ENCODE measurements around the gene F3. TPM values are rescaled to one million over a fixed set of nuclear protein-coding genes. Genes with fewer than 3 reads are reported as not detected.

The F3 gene
- total and polyA plus RNA-seq, 10 donors, result 1.1 to 12.4 (median 4.8) TPM

- 72 to 84% (median 78%) methylated on average over 3 of the region's 3 CpGs for WGBS, 5 donors
Observed at GRCh38 chr1:94532077-94532476, 9.5 kb downstream of the F3 start.

DNA sequence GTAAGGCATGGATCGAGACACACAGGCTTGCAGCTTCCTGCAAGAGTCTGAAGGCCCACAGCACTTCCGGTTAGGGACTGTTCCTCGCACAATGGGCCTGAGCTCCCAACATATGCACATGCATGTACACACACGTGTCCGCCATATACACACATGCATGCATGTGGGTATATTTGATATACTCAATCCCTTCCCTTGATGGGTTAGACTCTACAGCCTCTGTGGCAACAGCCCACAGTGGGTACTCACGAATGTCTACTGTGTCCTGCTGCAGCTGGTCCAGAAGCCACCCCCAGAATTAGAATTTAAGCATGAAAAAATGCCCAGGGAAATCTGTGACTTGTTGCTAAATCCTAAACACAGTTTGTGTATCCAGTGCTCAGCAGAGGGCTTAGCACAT, 9.9 kb downstream of the F3 start:
- Histone ChIP-seq H3K27ac (no peak overlapping the region), H3K4me3 (no peak overlapping the region), H3K4me1 (peaks cover 0 to 3% (median 0%) of the 10 kb centered on the region in 6 donors), H3K27me3 (replicated peaks in 1 of 7) (no peaks in the 10 kb centered on the region), H3K9me3 (no peaks in the 10 kb centered on the region), H3K36me3 (peaks cover 0 to 19% (median 0%) of the 10 kb centered on the region in 6 donors)
- WGBS, 5 donors, result 81 to 94% (median 86%) methylated on average over 6 of the region's 6 CpGs
- DNase-seq, result no peak
- intact Hi-C loops (cut with DNase I; ENCODE audit: low total_unique reads), result no loop called here
- TF ChIP-seq POLR2A (IDR thresholded peaks at IDR 0.05) (no peak), POLR2AphosphoS5 (IDR thresholded peaks at IDR 0.05) (no peak)
- TF ChIP-seq, protein P1, sequence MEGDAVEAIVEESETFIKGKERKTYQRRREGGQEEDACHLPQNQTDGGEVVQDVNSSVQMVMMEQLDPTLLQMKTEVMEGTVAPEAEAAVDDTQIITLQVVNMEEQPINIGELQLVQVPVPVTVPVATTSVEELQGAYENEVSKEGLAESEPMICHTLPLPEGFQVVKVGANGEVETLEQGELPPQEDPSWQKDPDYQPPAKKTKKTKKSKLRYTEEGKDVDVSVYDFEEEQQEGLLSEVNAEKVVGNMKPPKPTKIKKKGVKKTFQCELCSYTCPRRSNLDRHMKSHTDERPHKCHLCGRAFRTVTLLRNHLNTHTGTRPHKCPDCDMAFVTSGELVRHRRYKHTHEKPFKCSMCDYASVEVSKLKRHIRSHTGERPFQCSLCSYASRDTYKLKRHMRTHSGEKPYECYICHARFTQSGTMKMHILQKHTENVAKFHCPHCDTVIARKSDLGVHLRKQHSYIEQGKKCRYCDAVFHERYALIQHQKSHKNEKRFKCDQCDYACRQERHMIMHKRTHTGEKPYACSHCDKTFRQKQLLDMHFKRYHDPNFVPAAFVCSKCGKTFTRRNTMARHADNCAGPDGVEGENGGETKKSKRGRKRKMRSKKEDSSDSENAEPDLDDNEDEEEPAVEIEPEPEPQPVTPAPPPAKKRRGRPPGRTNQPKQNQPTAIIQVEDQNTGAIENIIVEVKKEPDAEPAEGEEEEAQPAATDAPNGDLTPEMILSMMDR (IDR thresholded peaks at IDR 0.05 in 8 of 11, conservative IDR thresholded peaks at IDR 0.05 in 3 of 11), result no peak

More at GRCh38 chr1:94532077-94532476, 9.5 kb downstream of the F3 start:
- H3K9me3 ChIP-seq, result no peaks in the 10 kb centered on the region
- TF ChIP-seq POLR2A (IDR thresholded peaks at IDR 0.05) (no peak), POLR2AphosphoS5 (IDR thresholded peaks at IDR 0.05) (no peak)
- TF ChIP-seq, protein P1 (IDR thresholded peaks at IDR 0.05 in 8 of 11, conservative IDR thresholded peaks at IDR 0.05 in 3 of 11), result peak in 1 of 11 experiments; percentile 10
- H3K4me1 ChIP-seq, result peaks cover 0 to 3% (median 0%) of the 10 kb centered on the region in 6 donors
- intact Hi-C loops (cut with DNase I; ENCODE audit: low total_unique reads), result no loop called here
- peak overlapping the region in 2 of 8 donors; percentile 4 to 8 for H3K27ac ChIP-seq
- no peak for DNase-seq
- H3K27me3 ChIP-seq (replicated peaks in 1 of 7), result no peaks in the 10 kb centered on the region
- no peak overlapping the region for H3K4me3 ChIP-seq
- H3K36me3 ChIP-seq, result peaks cover 0 to 19% (median 0%) of the 10 kb centered on the region in 6 donors

DNA sequence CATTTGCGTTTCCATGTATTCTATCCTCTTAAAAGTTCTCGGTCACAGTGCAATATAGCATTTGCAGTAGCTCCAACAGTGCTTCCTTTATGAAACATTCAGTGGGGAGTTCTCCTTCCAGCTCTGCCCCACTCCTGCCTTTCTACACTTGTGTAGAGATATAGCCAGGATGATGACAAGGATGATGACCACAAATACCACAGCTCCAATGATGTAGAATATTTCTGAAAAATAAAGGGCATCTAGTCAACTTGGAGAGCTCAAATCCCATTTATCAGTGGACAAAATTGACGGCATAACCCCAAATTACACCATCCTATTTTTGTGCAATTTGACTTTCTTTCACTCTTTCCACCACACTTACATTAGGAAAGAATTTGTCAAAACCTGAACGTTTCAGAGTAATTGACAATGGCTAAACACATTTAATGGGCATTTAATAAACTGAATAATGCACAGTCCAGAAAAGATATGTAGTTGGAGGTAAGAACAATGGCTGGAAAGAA, 11.1 kb downstream of the F3 start:
- Histone ChIP-seq H3K27ac (no peak overlapping the region), H3K9me3 (no peaks in the 10 kb centered on the region), H3K36me3 (peaks cover 0 to 14% (median 0%) of the 10 kb centered on the region in 6 donors), H3K4me3 (no peak overlapping the region), H3K4me1 (peaks cover 0 to 3% (median 0%) of the 10 kb centered on the region in 6 donors), H3K27me3 (replicated peaks in 1 of 7) (no peaks in the 10 kb centered on the region)
- intact Hi-C loops (cut with DNase I; ENCODE audit: low total_unique reads), result no loop called here
- 70 to 87% (median 75%) methylated on average over 4 of the region's 4 CpGs for WGBS, 5 donors
- TF ChIP-seq, protein P1 (IDR thresholded peaks at IDR 0.05 in 8 of 11, conservative IDR thresholded peaks at IDR 0.05 in 3 of 11), result no peak
- TF ChIP-seq POLR2AphosphoS5 (IDR thresholded peaks at IDR 0.05) (no peak), POLR2A (IDR thresholded peaks at IDR 0.05) (no peak)
- DNase-seq, result no peak

DNA sequence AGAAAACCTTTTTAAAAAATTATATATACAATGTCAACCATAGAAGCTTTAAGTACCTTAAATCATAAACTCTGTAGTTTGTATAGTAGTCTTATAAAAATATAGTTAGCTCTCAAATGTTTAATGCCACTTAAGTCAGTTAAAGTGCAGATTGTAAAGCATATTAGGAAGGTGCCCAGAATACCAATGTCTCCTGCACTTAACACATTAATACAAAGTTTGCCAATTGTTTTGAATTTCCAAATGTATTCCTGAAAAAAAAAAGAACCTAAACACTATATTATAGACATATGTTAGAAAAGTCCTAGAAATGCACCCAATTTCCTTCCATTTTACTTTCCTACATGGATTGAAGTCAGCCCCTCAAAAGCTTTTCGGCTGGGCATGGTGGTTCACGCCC, 12.1 kb downstream of the F3 start:
- 93 to 97% (median 94%) methylated on average over 2 of the region's 2 CpGs for WGBS, 5 donors
- DNase-seq, result no peak
- intact Hi-C loops (cut with DNase I; ENCODE audit: low total_unique reads), result no loop called here
- no peaks in the 10 kb centered on the region for H3K9me3 ChIP-seq
- H3K36me3 ChIP-seq, result peaks cover 0 to 5% (median 0%) of the 10 kb centered on the region in 6 donors
- no peak overlapping the region for H3K4me3 ChIP-seq
- H3K4me1 ChIP-seq, result peaks cover 0 to 3% (median 0%) of the 10 kb centered on the region in 6 donors
- no peak for TF ChIP-seq POLR2A (IDR thresholded peaks at IDR 0.05)
- TF ChIP-seq POLR2AphosphoS5 (IDR thresholded peaks at IDR 0.05), result no peak
- TF ChIP-seq, protein P1 (IDR thresholded peaks at IDR 0.05 in 8 of 11, conservative IDR thresholded peaks at IDR 0.05 in 3 of 11), result no peak
- H3K27me3 ChIP-seq (replicated peaks in 1 of 7), result no peaks in the 10 kb centered on the region
- H3K27ac ChIP-seq, result no peak overlapping the region
